Breast epithelium (tissue), 3 donors: ENCODE data around the gene DPYSL4.

Experiments used
- POLR2A ChIP-seq: fragments of 450-650 bp; IDR thresholded peaks from one replicate; pipeline ENCODE4 v1.6.1; 2016; ENCODE audit warnings: antibody characterized with exemption, mild to moderate bottlenecking, moderate library complexity
- POLR2AphosphoS5 ChIP-seq, 3 donors: sonication (generic); formaldehyde crosslinking; IDR thresholded peaks; one replicate each; pipeline ENCODE4 v1.6.1; 2017; ENCODE audit warnings: antibody characterized with exemption in 3 of 3
- TF ChIP-seq, protein P1 (sequence below), 3 donors: fragments of 450-650 bp; IDR thresholded peaks; one replicate each; pipeline ENCODE4 v1.5.1; 2016 to 2017; ENCODE audit warnings: antibody characterized with exemption in 3 of 3, mild to moderate bottlenecking in 3 of 3, moderate library complexity in 3 of 3

DNA sequence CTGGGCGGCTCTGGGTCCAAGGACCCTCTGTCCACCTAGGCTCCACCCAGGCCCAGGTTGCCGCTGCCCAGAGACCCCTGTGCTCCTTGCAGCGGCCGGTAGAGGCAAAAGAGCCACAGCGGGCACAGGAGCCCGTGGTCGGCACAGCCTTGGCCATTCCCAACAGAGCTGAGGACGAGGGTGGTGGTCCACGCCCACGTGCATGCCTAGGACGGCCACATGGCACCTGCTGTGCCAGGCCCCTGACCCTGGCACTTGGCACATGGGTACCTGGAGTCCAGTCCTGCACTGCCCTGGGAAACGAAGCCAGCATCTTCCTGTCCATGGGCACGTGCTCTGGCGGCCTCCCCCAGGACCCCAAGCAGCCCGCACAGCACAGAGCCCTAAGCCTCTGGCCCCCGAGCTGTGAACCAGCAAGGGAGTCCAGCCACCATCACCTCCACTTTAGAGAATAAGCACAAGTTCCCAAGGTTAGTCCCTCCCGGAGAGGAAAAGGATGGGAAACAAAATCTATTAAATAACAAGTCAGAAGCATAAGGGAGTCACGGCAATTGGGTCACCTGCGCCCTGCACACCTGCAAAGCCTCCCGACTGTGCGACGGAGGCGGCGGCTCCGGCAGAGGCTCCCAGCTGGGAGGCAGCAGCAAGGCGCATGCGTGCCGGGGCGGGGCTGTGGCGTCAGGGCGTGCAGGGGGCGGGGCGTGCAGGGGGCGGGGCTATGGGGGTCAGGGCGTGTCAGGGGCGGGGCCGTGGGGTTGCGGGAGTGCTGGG is 61.9 kb downstream of the DPYSL4 start:
- TF ChIP-seq, protein P1, sequence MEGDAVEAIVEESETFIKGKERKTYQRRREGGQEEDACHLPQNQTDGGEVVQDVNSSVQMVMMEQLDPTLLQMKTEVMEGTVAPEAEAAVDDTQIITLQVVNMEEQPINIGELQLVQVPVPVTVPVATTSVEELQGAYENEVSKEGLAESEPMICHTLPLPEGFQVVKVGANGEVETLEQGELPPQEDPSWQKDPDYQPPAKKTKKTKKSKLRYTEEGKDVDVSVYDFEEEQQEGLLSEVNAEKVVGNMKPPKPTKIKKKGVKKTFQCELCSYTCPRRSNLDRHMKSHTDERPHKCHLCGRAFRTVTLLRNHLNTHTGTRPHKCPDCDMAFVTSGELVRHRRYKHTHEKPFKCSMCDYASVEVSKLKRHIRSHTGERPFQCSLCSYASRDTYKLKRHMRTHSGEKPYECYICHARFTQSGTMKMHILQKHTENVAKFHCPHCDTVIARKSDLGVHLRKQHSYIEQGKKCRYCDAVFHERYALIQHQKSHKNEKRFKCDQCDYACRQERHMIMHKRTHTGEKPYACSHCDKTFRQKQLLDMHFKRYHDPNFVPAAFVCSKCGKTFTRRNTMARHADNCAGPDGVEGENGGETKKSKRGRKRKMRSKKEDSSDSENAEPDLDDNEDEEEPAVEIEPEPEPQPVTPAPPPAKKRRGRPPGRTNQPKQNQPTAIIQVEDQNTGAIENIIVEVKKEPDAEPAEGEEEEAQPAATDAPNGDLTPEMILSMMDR (IDR thresholded peaks at IDR 0.05): no peak
- no peak for TF ChIP-seq POLR2A
- TF ChIP-seq POLR2AphosphoS5 (IDR thresholded peaks at IDR 0.05): no peak
